NCI-H2029 treated with DMSO at 0.1 percent for 48 hours (cell line): ENCODE results near the gene SAPCD2.
"Not testable (repeated sequence)": the region's sequence is repeated elsewhere in the genome, so short reads cannot be mapped to it uniquely, and the experiment has no call there.

Source experiments
- DNase-seq: peaks from one replicate; lab custom pipeline; 2025; lab: John Stamatoyannopoulos, UW

The SAPCD2 gene

DNA sequence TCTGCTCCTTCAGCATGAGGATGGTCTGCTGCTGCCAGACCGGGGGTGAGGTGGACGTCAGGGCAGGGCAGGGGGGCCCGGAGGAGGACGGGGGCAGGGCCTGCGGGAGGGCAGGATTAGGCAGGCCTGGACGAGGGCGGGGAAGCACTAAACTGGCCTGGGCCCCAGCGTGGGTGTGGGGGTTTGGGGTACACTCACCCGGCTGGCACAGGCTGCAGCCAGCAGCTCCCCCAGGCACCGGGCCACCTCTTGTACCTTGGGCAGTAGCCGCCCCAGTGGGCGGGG is 5.5 kb downstream of the SAPCD2 start:
- no peak for DNase-seq

DNA sequence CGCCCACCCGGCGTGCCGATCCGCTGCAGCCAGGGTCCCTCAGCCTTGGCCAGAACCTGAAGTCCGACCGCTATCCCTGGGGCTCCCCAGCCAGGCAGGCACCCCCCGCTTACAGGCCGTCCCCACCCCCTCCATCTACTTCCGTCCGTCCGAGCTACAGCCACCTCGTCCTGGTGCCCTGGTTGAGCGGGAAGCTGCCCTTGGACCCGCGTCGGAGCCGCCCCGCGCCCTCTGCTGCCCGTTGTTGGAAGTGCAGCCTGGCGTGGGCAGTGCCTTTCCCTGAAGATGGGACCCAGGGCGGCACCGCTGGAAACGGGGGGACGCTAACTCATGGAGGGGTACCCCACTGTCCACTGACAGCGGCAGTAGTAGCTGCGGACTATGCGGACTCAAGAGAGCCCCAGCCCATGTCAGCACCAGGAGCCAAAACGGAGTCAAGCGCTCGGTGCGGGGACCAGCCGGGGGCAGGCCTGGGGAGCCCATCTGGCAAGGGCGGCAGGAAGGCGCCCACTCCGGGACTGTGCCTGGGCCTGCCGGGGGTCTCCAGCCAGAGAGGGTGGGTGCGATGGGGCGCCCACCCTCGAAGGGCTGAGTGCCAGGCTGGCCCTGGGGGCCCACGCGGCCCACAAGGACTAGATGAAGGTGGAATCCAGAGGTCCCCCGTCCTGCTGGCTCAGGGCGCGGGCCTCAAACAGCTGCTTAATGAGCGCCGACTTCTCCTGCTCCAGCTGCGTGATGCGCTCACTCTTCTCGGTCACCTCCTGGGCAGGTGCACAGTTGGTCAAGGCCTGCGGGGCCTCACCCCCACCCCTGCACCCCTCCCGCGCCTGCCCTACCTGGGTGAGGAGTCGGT is 6.1 kb downstream of the SAPCD2 start:
- DNase-seq: no peak

DNA sequence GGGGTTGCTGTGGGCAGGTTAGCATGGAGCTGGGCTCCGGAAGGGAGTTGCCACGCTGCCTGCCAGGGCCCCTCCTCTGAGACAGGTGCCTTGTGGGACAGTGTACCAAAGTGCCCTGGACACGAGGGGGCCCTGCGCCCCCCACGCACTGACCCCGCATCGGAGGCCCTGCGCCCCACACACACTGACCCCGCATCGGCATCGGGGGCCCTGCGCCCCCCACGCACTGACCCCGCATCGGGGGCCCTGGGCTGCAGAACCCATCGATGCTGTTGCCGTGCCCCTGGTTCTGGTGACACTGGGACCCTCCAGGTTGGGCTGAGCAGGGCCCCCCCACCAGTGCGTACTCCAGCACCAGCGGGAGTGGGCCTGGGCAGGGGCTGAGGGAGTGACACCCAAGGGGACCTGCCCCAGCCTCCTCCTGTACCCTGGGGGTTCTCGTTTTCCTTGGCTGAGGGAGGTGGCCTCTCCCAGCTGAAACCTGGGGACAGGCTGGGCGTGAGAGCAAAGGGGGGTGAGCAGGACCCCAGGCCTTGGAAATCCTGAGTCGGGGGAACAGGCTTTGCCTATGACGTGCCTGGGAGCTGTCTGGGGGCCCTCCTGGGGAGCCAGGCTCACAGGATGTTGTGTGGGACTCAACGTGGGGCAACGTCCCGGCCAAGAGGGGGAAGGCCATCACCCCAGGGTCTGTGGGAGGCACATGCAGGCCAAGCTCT is 6.9 kb downstream of the SAPCD2 start:
- no peak for DNase-seq

DNA sequence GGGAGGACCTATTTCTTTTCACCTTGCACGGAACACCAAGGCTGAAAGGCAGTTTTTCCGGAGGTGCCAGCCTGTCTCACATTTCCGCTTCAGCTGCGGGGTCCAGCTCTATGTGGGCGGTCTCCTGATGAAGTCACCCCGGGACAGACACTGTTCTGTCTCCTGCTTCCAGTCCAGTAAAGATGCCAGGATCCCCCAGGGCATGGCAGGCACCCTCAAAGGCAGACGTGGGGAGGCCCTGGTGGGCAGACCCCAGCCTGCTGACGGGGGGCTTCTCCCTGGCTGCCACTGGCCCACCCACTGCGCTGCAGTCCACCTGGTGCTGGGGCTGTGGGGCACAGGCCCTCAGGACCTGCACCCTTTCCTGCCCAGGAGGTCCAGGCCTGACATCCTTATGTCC is 7.6 kb downstream of the SAPCD2 start:
- not testable (repeated sequence) for DNase-seq

DNA sequence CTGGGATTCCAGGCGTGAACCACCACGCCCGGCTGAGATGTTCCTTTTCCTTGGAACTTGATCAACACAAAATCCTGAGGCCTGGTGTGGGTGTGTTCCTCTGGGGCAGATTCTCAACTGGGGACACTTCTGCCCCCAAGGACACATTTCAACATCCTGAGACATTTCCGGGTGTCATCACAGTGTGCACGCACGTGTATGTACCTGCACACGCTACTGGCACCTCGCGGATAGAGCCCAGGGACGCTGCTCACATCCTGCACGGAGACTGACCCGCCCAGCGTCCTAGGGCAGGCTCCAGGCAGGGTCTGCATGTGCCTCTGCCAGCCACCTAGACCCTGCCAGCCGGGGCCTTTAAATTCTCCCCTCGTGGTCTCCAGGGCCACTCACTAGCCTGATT is 8.0 kb downstream of the SAPCD2 start:
- no peak for DNase-seq

DNA sequence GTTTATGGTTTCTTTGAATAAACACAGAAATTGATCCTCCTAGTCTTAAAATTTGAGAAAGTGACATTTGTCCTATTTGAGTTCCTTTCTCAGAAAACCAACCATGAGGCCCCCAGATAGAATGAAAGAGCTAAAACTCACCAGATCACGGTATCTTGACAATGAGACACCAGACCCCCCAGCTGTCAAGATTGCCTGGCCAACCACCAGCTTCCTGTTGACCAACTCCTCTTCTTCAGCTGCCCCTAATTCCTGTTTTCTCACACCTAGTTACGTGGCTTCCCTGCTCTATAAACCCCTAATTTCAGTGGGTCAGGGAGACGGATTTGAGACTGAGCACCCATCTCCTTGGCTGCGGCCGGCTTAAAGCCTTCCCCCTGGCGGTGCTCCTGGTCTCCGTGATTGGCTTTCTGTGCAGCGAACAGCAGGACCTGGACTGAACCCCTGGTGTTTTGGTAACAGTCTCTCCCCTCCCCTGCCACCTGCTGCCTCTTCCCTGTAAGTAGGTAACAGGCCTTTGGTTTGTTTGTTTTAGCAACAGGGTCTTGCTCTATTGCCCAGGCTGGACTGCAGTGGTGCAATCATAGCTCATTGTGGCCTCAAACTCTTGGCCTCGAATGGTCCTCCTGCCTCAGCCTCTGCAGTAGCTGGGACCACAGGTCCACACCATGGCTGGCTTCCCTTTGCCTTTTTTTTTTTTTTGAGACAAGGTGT is 11.7 kb downstream of the SAPCD2 start:
- no peak for DNase-seq

DNA sequence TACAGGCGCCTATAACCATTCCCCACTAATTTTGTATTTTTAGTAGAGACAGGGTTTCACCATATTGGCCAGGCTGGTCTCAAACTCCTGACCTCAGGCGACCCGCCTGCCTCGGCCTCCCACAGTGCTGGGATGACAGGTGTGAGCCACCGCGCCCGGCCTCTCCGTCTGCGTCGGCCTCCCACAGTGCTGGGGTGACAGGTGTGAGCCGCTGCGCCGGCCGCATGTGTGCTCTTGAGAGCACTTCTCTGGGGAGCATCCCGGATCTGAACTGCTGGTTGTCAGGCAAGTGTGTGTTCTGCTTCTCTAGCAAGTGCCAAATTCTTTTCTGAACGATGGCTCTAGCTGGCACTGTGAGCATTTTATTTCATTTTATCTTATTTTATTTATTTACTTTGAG is 12.8 kb downstream of the SAPCD2 start:
- peak; percentile 37 for DNase-seq

DNA sequence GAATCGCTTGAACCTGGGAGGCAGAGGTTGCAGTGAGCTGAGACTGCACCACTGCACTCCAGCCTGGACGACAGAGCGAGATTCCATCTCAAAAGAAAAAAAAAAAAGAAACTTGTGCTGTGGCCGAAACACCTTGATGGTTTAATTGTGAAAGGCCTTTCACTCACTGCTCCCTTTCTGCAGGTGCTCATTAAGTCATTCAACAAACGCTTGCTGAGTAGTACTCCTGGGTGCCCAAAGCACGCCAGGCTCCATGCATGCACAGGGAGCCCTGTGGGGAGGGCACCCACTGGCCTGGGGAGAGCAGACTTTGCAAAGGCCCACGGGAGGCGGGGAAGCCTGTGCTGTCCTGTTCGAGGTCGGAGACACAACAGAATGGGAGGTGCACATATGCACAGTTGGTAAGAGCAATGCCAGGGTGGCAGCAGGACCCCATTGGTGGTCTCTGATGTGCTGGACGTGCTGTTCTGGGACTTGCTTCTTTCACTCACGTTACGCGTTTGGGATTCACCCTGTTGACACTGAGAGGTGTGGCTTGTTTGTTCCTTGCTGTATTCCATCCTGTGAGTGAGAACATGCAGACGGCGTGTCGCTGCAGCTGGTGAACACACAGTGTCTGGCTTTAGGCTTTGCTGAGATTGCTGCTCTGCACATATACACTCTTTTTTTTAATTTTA is 13.5 kb downstream of the SAPCD2 start:
- no peak for DNase-seq

DNA sequence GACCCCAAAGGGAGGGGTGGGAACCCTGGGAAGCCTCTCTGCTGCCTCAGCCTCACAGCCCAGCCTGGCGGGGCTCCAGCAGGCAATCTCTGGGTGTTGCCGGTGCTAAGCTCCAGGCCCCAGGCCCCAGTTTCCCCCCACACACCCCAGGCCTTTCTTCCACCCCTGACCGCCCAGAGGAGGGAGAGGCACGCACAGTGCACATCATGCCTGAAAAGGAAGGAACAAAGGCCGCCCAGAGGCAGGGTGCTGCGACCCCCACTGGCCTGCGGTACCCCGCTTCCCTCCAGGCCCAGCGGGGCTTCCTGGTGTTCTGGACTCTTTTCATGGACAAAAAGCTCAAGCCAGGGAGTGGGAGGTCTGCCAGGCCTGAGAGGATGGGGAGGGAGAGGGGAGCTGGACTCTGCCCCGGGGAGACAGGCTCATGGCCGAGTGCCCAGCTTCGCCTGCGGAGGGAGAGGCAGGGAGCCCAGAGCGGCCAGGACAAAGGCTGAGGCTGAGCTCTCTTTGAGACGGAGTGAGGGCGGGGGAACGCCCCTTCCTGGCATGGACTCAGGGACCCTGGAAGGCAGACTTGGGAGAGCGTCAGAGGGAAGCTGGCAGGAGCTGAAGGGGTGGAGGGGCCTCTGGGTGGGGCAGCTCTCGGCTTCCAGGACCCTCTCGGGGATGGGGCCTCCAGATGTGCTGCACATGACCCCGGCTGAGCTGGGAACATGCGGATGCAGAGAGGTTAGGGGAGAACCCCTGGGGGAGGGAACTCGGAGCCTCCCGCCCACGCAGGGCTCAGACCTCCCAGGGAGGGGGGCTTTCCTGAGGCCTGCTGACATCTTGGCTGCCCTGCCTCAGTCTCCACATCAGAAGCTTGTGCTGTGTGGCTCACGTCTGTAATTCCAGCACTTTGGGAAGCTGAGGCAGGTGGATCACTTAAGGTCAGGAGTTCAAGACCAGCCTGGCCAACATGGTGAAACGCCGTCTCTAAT is 14.7 kb downstream of the SAPCD2 start:
- DNase-seq: peak; percentile 73

DNA sequence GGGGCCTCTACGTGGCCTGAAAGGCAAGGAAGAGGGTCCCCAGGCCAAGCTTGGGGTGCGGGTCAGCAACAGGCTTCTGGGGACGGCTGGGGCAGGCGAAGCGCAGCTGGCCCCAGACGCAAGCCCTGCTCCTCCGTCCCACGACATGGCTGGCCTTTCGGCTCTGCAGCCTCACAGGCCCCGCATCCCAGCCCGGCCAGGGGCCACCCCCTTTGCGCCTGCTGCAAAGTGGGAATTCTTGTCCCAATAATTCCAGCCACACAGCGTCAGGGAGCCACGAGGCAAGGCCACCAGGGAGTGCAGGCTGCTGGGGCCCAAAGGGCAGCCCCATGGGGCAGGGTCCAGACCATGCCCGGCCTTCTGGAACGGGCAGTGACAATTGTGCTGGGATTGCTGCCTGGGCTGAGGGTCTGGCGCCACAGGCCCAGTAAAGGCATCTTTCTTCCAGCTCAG is 15.4 kb downstream of the SAPCD2 start:
- DNase-seq: no peak

DNA sequence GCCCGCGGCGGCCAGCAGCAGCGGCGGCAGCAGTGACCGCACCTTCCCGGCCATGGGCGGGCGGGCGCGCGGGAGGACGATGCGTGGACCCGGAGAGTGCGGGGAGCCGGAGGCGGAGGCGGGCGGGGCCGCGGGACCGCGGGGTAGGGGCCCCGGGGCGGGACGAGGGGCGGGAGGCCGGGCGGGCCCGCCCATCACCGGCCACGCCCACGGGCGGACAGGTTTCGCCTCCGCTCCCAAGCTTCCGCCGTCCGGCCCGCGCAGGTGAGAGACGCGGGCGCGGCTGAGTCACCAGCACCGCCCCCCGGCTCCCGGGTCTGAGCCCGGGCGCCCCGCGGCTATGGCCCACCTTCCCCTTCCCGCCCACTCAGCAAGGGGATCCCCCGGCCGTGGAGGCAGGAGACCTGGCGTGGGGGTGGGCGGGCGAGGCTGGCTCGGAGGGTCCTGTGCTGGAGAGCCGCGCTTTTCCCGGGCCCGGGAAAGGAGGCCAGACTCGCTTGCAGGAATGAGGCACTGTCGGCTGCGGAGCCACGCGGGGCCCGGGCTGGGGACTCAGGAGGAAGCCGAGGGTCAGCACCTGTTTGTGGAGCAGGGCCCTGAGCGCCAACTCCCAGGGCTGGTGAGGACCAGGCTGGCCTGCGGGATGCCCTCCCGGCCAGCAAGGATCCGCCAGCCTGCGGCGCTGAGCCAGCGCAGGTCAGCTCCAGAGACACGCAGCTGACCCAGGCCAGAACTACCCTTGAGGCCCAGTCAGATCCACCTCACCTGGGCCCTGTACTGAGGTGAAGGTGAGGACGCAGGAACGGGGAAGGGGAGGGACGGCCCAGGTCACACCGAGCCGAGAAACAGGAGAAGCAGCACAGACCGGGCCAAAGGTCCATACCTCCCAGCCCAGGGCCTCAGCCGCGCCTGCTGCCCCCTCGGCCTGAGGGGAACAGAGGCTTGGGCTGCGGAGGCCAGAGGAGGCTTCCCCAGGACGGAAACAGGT is 16.1 kb downstream of the SAPCD2 start, which contains the start of gene ENTPD2:
Gene ENTPD2 (minus strand): TSS at position 118 of the 988 bp plus-strand sequence. CDS start 64 bp downstream, at position 54.
- no peak for DNase-seq

DNA sequence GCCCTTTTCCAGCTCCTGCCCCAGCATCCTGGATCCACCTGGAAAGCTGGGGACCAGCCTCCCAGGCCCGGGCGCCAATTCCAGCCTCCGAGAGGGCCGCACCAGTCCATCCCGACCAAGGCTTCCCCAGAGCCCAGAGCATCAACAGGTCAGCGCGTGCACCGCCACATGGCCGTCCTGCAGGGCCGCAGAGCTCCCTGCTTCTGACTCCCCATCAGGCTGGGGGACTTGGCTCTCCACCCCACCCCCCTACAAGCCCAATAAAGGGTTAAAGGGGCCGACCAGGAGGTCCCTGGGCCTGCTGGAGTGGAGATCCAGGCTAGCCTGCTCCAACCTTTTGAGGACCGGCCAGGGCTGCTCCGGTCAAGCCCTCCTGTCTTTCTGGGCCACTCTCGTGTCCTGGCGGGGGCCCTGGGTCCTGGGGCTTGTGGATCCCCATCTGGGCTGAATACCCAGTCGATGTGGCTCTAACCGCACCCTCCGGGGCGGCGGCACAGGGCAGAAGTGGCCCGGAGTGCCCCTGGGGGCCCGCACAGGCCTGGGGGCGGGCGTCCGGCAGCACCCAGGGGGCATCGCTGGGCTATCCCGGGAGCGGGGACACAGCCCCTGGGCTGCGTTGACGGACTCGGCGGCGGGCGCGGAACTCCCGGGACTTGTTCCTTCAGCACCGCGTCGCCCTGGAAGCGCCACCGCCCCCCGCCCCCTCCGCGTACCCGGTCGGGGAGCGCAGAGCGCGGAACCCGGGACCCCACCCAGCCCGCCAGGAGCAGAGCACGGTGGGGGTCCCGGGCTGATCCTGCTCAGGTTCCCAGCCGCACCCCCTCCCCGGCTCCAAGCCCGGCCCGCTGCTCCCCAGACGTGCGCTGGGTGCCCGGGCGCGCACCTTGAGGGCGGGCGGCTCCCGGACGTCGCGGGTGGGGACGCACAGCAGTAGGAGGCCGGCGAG is 17.1 kb downstream of the SAPCD2 start:
- no peak for DNase-seq

DNA sequence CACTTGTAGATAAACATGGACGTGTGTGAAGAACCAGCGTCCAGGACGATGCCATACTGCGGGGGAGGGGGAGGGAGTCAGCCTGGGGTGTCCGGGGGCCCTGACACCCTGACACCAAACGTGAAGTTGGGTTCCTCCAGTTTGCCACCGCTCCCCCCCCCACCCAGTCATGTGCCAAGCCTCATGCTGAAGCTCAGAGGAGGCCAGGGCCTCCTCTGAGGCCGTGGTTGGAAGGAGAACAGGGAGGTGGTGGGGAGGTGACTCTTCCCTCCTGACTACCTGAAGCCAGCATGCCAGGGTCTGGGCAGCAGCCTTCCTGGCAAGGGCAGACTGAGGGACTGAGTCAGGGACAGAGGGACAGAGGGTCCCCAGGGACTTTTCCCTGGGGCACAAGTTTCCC is 18.1 kb downstream of the SAPCD2 start:
- DNase-seq: no peak

DNA sequence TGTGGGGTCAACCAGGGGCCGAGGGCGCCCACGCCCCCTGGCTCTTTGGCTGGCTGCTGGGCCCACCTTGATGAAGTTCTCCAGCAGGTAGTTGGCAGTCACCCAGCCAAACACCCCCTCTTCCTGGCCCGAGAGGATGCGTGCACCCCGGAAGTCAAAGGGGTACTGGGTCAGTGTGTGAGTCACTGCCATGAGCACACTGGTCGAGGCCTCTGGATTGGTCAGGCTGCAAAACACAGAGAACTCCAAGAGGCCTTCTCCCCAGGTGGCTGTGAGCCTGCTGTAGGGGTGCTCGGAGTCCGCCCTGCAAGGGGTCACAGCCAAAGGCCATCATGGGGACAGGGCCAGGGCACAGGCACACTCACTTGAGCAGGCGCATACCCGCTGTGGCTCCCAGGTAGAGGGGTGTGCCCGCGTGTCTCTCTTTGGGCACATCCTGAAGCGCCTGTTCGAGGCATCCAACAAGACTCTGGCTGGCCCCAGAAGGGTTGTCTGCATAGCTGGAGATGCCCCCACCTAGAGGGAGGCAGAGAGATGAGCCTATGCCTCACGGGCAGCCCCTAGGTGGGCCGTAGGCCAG is 19.1 kb downstream of the SAPCD2 start:
- no peak for DNase-seq

DNA sequence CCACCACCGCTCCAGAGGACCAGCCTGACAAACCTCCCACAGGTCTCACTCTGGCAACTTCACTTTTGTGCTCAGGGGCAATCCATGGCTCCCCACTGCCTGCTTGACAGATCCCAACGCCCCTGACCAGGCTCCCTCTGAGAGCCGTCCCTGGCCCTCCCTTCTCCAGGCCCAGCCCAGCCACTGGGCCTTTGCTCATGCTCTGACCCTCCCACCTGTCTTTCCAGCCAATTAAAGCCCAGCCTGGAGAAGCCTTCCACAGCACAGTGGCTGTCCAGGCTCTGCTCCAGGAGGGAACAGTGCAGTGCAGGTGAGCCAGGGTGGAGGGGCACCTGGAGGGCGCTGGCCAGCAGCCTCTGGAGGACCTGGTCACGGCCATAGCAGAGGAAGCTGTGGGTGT is 19.8 kb downstream of the SAPCD2 start:
- DNase-seq: no peak

DNA sequence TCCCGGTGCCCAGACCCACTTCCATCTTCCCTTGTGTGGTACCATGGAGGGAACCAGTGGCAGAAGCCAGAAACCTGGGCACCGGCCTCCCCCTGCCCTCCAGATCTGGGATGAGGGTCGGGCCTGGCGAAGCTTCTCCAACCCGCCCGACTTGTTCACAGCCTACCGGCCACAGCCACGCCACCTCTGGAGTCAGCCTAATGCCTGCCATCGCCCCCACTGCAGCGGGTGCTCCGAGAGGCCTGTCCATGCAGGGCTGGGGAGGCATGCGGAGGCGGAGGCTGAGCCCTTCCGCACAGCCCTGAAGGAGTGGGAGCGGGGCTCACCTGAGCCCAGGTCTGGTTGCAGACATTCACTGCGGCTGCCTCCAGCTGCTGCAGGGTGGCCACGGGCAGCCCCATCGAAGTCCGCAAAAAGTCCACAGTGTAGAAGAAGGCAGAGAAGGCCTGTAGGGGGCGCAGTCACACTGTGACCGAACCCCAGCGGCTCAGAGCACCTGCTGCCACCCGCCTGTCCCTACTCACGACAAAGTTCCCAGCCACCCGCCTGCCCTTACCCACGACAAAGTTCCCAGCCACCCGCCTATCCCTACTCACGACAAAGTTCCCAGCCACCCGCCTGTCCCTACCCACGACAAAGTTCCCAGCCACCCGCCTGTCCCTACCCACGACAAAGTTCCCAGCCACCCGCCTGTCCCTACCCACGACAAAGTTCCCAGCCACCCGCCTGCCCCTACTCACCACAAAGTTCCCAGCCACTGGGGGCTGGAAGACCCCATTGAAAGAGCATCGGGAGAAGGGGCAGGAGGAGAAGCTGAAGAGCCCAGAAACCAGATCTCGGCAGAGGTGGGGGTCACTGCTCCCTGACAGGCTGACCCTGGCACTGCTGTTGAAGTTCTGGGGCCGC is 20.6 kb downstream of the SAPCD2 start:
- peak; percentile 37 for DNase-seq
